ENCODE results near the gene METTL17.
"Not testable (repeated sequence)": the region's sequence is repeated elsewhere in the genome, so short reads cannot be mapped to it uniquely, and the experiment has no call there.

Gene METTL17

GRCh38 chr14:20989787-20990600 lies at the start of gene METTL17:
Gene METTL17 (plus strand): TSS chr14:20989980. CDS start chr14:20990003, 23 bp downstream.
- no peaks in the 10 kb centered on the region for H3K27me3 ChIP-seq (ENCODE audit: insufficient read depth, low read depth)
- peak within 1 kb of the TSS; percentile 68 for H3K9ac ChIP-seq
- peak within 1 kb of the TSS; percentile 63 for H3K4me2 ChIP-seq
- no peaks in the 10 kb centered on the region for H3K36me3 ChIP-seq (ENCODE audit: insufficient read depth)
- H2AFZ ChIP-seq (ENCODE audit: low read depth), result peak within 1 kb of the TSS; percentile 61
- H4K20me1 ChIP-seq (ENCODE audit: insufficient read depth), result no peaks in the 10 kb centered on the region
- peak; percentile 43; the same call in 1 of the 2 replicates for TF ChIP-seq CTCF (conservative IDR thresholded peaks at IDR 0.05; ENCODE audit: low read depth, low read length)
- H3K79me2 ChIP-seq (ENCODE audit: insufficient read depth, low read depth), result peaks cover 17% of the 10 kb centered on the region
- no peak within 1 kb of the TSS for H3K4me3 ChIP-seq (IDR thresholded peaks at IDR 0.05; ENCODE audit: insufficient read depth, low read depth, low read length)
- H3K4me1 ChIP-seq (ENCODE audit: low read depth, poor library complexity, severe bottlenecking), result peaks cover 19% of the 10 kb centered on the region
- peak within 1 kb of the TSS; percentile 57 for H3K27ac ChIP-seq

GRCh38 chr14:20945146-20945545 lies 44.6 kb upstream of the METTL17 start:
- H3K4me2 ChIP-seq; H3K36me3 ChIP-seq (ENCODE audit: insufficient read depth); H3K27me3 ChIP-seq (ENCODE audit: insufficient read depth, low read depth); H3K4me3 ChIP-seq (IDR thresholded peaks at IDR 0.05; ENCODE audit: insufficient read depth, low read depth, low read length); H3K9ac ChIP-seq; H3K4me1 ChIP-seq (ENCODE audit: low read depth, poor library complexity, severe bottlenecking); H3K27ac ChIP-seq; H2AFZ ChIP-seq (ENCODE audit: low read depth); H3K79me2 ChIP-seq (ENCODE audit: insufficient read depth, low read depth); H4K20me1 ChIP-seq (ENCODE audit: insufficient read depth): not testable (repeated sequence)

- not testable (repeated sequence) for H3K27ac ChIP-seq; H3K27me3 ChIP-seq (ENCODE audit: insufficient read depth, low read depth); H3K79me2 ChIP-seq (ENCODE audit: insufficient read depth, low read depth); H3K36me3 ChIP-seq (ENCODE audit: insufficient read depth); H3K9ac ChIP-seq; H3K4me3 ChIP-seq (IDR thresholded peaks at IDR 0.05; ENCODE audit: insufficient read depth, low read depth, low read length); H4K20me1 ChIP-seq (ENCODE audit: insufficient read depth); H2AFZ ChIP-seq (ENCODE audit: low read depth); H3K4me1 ChIP-seq (ENCODE audit: low read depth, poor library complexity, severe bottlenecking); H3K4me2 ChIP-seq
Measured at GRCh38 chr14:20946707-20947106, 43.1 kb upstream of the METTL17 start.

GRCh38 chr14:20954736-20955537 lies 34.8 kb upstream of the METTL17 start, which contains the start of gene RNASE2:
Gene RNASE2 (plus strand): TSS chr14:20955487. CDS start chr14:20955772, 285 bp downstream.
- H3K79me2 ChIP-seq (ENCODE audit: insufficient read depth, low read depth); H3K9ac ChIP-seq; H3K4me2 ChIP-seq; H3K27me3 ChIP-seq (ENCODE audit: insufficient read depth, low read depth); H3K4me3 ChIP-seq (IDR thresholded peaks at IDR 0.05; ENCODE audit: insufficient read depth, low read depth, low read length); H3K36me3 ChIP-seq (ENCODE audit: insufficient read depth); H3K27ac ChIP-seq; H3K4me1 ChIP-seq (ENCODE audit: low read depth, poor library complexity, severe bottlenecking); H4K20me1 ChIP-seq (ENCODE audit: insufficient read depth); H2AFZ ChIP-seq (ENCODE audit: low read depth): not testable (repeated sequence)

GRCh38 chr14:20955538-20955873 lies 34.3 kb upstream of the METTL17 start:
- H3K27ac ChIP-seq; H3K9ac ChIP-seq; H3K79me2 ChIP-seq (ENCODE audit: insufficient read depth, low read depth); H4K20me1 ChIP-seq (ENCODE audit: insufficient read depth); H2AFZ ChIP-seq (ENCODE audit: low read depth); H3K4me2 ChIP-seq; H3K4me1 ChIP-seq (ENCODE audit: low read depth, poor library complexity, severe bottlenecking); H3K4me3 ChIP-seq (IDR thresholded peaks at IDR 0.05; ENCODE audit: insufficient read depth, low read depth, low read length); H3K27me3 ChIP-seq (ENCODE audit: insufficient read depth, low read depth); H3K36me3 ChIP-seq (ENCODE audit: insufficient read depth): not testable (repeated sequence)

- Histone ChIP-seq H3K9ac (no peak overlapping the region), H3K4me2 (no peak overlapping the region), H4K20me1 (ENCODE audit: insufficient read depth) (no peaks in the 10 kb centered on the region), H3K36me3 (ENCODE audit: insufficient read depth) (no peaks in the 10 kb centered on the region), H3K4me1 (ENCODE audit: low read depth, poor library complexity, severe bottlenecking) (peaks cover 7% of the 10 kb centered on the region), H3K79me2 (ENCODE audit: insufficient read depth, low read depth) (no peaks in the 10 kb centered on the region), H3K27ac (no peak overlapping the region), H2AFZ (ENCODE audit: low read depth) (no peak overlapping the region), H3K27me3 (ENCODE audit: insufficient read depth, low read depth) (no peaks in the 10 kb centered on the region), H3K4me3 (IDR thresholded peaks at IDR 0.05; ENCODE audit: insufficient read depth, low read depth, low read length) (no peak overlapping the region)
- TF ChIP-seq CTCF (conservative IDR thresholded peaks at IDR 0.05; ENCODE audit: low read depth, low read length), result no peak
Measured at GRCh38 chr14:20956376-20956976, 33.3 kb upstream of the METTL17 start.

- H3K27ac ChIP-seq; H3K79me2 ChIP-seq (ENCODE audit: insufficient read depth, low read depth); H3K36me3 ChIP-seq (ENCODE audit: insufficient read depth); H4K20me1 ChIP-seq (ENCODE audit: insufficient read depth); H2AFZ ChIP-seq (ENCODE audit: low read depth); H3K4me1 ChIP-seq (ENCODE audit: low read depth, poor library complexity, severe bottlenecking); H3K4me2 ChIP-seq; H3K27me3 ChIP-seq (ENCODE audit: insufficient read depth, low read depth); H3K4me3 ChIP-seq (IDR thresholded peaks at IDR 0.05; ENCODE audit: insufficient read depth, low read depth, low read length); H3K9ac ChIP-seq: not testable (repeated sequence)
Measured at GRCh38 chr14:20958946-20959345, 30.8 kb upstream of the METTL17 start.
